IPS-20b (cell line): ENCODE measurements around the gene DUSP5.
A peak's percentile ranks its signal among the peaks of the same experiment; 100 is the strongest.

Experiments
- H3K27ac ChIP-seq: one replicate; pipeline ENCODE4 v1.5.1; 2013; ENCODE audit warnings: low read length
- H3K27me3 ChIP-seq: 2 replicates; pipeline ENCODE4 v1.6.1; 2013; ENCODE audit warnings: mild to moderate bottlenecking, low read length, inconsistent platforms; ENCODE audit not compliant: insufficient read depth
- H3K36me3 ChIP-seq: 2 replicates; pipeline ENCODE4 v1.6.1; 2013; ENCODE audit warnings: low read depth, mild to moderate bottlenecking, inconsistent platforms, low read length, moderate library complexity; ENCODE audit not compliant: insufficient read depth
- H3K4me1 ChIP-seq: 2 replicates; pipeline ENCODE4 v1.6.1; 2013; ENCODE audit warnings: mild to moderate bottlenecking, control low read depth, inconsistent platforms, low read length, moderate library complexity; ENCODE audit not compliant: insufficient read depth
- H3K4me3 ChIP-seq: 2 replicates; pipeline ENCODE4 v1.5.1; 2013; ENCODE audit warnings: mild to moderate bottlenecking, low read length, inconsistent platforms
- H3K9ac ChIP-seq: 2 replicates; pipeline ENCODE4 v1.6.1; 2013; ENCODE audit warnings: low read depth, mild to moderate bottlenecking, inconsistent platforms, low read length, moderate library complexity
- H3K9me3 ChIP-seq: 2 replicates; pipeline ENCODE4 v1.6.1; 2013; ENCODE audit warnings: mild to moderate bottlenecking, low read depth, low read length, inconsistent platforms; ENCODE audit not compliant: insufficient read depth

DUSP5 gene, protein sequence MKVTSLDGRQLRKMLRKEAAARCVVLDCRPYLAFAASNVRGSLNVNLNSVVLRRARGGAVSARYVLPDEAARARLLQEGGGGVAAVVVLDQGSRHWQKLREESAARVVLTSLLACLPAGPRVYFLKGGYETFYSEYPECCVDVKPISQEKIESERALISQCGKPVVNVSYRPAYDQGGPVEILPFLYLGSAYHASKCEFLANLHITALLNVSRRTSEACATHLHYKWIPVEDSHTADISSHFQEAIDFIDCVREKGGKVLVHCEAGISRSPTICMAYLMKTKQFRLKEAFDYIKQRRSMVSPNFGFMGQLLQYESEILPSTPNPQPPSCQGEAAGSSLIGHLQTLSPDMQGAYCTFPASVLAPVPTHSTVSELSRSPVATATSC

DNA sequence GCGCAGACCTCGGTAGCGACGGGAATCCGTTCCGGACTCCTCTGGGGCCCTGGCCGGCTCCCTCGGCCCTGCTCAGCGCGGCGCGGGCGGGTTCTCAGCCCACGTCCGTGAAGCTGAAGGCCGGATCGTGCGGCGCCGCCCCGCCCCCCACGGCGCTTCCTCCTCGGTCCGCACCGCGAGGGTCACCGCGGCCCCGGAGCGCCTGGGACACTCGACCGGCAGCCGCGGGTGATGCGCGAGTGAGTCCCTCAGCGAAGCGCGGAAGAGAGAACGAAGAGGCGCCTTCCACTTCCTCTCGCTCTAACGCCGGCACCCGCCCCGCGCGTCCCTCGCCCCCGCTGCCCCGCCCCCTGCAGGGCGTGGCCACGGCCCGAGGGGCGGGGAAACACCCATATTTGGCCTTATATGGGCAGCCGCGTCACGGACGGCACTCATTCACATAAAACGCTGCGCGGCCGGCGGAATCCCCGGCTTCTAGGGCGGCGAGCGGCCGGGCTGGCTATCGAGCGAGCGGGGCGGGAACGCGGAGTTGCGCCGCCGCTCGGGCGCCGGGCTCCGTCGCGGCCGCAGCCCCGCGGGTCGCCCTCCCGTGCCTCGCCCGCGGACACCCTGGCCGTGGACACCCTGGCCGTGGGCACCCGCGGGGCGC lies at the start of gene DUSP5:
TSS of gene DUSP5 (plus strand) at position 470 of the 649 bp plus-strand sequence. CDS start 215 bp downstream, outside the sequence.
- no peak within 1 kb of the TSS for H3K27ac ChIP-seq
- H3K9me3 ChIP-seq: no peaks in the 10 kb centered on the region
- peak within 1 kb of the TSS; percentile 76 for H3K4me3 ChIP-seq
- H3K9ac ChIP-seq: peak within 1 kb of the TSS; percentile 66; the same call in 1 of the 2 replicates
- peaks cover 34% of the 10 kb centered on the region for H3K4me1 ChIP-seq
- H3K36me3 ChIP-seq: peaks cover under 1% of the 10 kb centered on the region; the same call in 1 of the 2 replicates
- H3K27me3 ChIP-seq: peaks cover 50% of the 10 kb centered on the region

DNA sequence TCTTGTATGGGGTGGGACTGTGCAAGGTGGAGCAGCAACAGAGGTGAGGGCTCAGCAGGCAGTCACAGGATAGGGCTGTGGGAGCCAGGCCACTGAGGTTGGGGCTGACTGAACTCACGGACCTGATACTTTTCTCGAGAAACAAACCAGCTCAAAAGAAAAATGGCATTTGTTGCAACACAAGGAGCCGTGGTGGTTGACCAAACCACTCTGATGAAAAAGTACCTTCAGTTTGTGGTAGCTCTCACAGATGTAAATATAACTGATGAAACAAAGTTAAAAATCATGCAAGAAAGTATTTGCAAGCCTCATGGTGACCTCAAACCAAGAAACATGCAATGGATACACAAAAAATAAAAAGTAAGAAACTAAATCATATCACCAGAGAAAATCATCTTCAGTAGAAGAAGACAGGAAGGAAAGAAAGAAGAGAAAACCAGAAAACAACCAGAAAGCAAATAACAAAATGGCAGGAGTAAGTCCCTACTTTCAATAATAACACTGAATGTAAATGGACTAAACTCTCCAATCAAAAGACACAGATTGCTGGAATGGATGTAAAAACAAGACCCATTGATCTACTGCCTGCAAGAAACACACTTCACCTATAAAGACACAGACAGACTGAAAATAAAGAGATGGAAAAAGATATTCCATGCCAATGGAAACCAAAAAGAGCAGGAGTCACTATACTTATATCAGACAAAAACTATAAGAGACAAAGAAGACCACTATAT lies 48.9 kb upstream of the DUSP5 start:
- H3K9ac ChIP-seq: no peak overlapping the region
- H3K4me3 ChIP-seq: no peak overlapping the region
- H3K9me3 ChIP-seq: no peaks in the 10 kb centered on the region
- H3K27me3 ChIP-seq: no peaks in the 10 kb centered on the region
- H3K4me1 ChIP-seq: no peaks in the 10 kb centered on the region
- H3K27ac ChIP-seq: no peak overlapping the region
- H3K36me3 ChIP-seq: no peaks in the 10 kb centered on the region

DNA sequence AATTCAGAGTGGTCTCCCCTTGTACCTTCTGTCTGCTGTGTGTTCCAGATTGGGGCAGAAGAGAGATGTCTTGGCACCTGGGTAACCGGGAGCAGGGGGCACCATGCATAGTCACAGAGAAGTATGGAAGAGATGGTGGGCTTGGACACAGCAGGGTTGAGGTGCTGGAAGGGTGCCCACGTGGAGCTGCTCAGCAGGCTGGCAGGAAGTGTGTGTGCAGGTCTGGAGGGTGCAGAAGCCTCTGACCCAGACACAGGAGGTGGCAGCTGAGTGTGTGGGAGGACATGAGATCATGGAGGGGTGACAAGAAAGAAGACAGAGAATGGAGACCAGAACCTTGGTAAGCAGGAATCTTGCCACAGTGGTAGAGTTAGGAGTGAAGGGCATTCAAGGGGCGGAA lies 42.3 kb upstream of the DUSP5 start:
- Histone ChIP-seq H3K9me3 (no peaks in the 10 kb centered on the region), H3K4me1 (no peaks in the 10 kb centered on the region), H3K4me3 (no peak overlapping the region), H3K9ac (no peak overlapping the region), H3K27me3 (no peaks in the 10 kb centered on the region), H3K36me3 (no peaks in the 10 kb centered on the region), H3K27ac (no peak overlapping the region)

DNA sequence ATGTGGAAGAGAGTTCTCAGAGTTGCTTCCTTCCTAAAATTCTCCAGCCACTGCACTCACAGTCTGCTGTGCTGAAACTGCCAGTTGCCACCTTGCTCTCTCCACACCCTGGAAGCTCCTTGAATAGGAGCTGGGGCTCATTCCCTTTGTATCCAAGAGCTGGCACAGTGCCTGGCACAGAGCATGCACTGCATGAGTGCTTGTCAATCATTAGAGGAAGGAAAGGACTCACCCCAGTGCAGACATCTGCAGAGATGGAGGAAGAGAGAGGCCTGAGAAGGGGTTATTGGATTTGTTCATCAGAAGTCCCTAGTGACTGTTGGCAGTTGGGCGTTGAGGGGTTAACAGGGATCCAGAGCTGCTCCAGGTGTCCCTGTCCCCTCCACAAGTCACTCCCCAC lies 41.7 kb upstream of the DUSP5 start:
- no peaks in the 10 kb centered on the region for H3K4me1 ChIP-seq
- H3K9ac ChIP-seq: no peak overlapping the region

DNA sequence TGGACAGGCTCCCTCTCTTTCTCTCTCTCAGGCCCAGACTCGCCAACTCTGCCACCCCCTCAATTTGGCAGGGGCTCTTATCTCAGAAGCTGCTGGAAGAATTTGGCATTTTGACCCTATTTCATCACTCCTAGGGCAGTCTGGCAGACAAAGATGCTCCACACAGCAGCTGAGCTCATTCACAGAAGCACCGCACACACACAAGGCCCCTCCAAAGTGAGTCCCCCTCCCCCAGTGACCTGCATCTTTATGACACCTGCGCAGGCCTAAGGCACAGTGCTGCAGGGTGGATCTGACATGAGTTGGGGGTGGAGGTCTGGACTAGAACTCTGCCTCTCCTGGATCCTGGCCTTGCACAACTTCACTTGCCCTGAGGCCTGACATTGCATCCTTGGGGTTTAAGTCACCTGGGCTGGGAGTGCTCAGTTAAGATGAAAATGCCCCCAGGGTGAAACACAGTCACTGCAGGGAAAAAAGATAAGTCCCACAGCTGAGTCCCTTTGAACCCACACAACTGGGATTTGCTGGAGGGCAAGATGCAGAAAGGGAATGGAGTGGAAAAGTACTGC lies 41.1 kb upstream of the DUSP5 start:
- H3K9me3 ChIP-seq: no peaks in the 10 kb centered on the region
- H3K27me3 ChIP-seq: no peaks in the 10 kb centered on the region
- no peak overlapping the region for H3K4me3 ChIP-seq
- no peaks in the 10 kb centered on the region for H3K4me1 ChIP-seq
- H3K27ac ChIP-seq: no peak overlapping the region
- no peaks in the 10 kb centered on the region for H3K36me3 ChIP-seq
- H3K9ac ChIP-seq: no peak overlapping the region

More for the DNA sequence above, 41.7 kb upstream of the DUSP5 start:
- no peak overlapping the region for H3K27ac ChIP-seq
- no peaks in the 10 kb centered on the region for H3K9me3 ChIP-seq
- no peaks in the 10 kb centered on the region for H3K27me3 ChIP-seq
- no peaks in the 10 kb centered on the region for H3K36me3 ChIP-seq
- no peak overlapping the region for H3K4me3 ChIP-seq

DNA sequence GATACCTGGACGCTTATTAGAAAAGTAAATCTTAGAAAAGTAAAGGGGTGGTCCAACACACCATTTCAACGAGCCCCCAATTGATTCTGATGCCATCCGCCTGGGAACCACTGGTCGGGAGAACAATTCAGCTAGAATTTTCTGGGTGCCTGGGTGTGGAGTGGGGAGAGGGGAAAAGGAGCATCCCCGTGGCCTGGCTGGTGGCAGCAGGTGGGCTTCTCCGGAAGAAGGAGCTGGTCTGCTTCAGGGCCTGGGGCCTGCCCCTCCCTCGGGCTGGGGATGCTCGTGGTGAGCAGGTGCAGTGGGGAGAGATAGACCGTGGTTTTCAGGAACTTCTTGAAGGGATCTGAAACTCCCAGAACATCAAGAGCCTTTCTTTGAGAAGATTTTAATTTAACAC lies 39.9 kb upstream of the DUSP5 start:
- Histone ChIP-seq H3K27ac (no peak overlapping the region), H3K9ac (no peak overlapping the region), H3K9me3 (no peaks in the 10 kb centered on the region), H3K27me3 (no peaks in the 10 kb centered on the region), H3K4me3 (no peak overlapping the region), H3K4me1 (no peaks in the 10 kb centered on the region), H3K36me3 (no peaks in the 10 kb centered on the region)

DNA sequence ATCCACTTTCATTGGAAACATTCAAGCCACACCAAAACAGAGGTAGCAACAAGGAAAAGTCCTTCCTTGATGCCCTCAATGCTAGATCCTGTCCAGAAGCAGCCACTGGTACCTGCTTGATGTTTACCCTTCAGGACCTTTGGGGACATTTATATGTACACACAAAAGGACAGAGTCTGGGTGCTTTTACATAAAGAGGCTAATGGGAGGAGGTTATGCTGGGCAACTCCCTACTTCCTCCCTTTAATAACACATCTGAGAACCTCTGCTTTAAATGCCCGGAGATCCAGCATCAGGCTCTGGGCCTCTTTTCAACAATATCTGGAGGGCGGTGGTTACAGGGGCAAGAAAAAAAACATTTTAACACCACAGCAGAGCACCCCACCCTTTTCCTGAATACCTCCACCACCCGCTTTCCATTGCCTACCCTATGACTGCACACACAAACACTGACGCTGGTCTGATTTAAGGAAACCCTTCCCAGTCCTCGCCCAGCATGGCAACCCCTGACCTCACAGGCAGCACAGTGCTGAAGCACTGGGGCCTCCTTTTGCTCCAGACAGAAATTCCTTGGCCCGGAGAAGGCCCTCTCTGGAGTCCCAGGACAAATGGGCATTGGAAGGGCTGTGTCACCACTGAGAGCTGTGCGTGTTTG lies 39.3 kb upstream of the DUSP5 start:
- Histone ChIP-seq H3K4me1 (no peaks in the 10 kb centered on the region), H3K27ac (no peak overlapping the region), H3K36me3 (no peaks in the 10 kb centered on the region), H3K9me3 (no peaks in the 10 kb centered on the region), H3K4me3 (no peak overlapping the region), H3K9ac (no peak overlapping the region), H3K27me3 (no peaks in the 10 kb centered on the region)

DNA sequence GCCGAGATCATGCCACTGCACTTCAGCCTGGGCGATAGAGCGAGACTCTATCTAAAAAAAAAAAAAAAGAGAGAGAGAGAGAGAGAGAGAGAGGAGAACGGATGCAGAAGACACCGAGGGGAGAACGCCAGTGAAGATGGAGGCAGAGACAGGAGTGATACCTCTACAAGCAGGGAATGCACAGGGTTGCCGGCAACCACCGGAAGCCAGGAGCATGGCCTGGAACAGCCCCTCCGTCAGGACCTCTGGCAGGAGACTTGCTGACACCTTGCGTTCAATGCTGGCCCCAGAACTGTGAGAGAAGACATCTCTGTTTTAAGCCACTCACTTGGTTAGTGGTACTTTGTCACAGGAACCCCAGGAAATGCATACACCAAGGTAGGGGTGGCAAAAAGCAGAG lies 38.1 kb upstream of the DUSP5 start:
- no peaks in the 10 kb centered on the region for H3K27me3 ChIP-seq
- no peak overlapping the region for H3K9ac ChIP-seq
- H3K36me3 ChIP-seq: no peaks in the 10 kb centered on the region
- H3K27ac ChIP-seq: no peak overlapping the region
- no peaks in the 10 kb centered on the region for H3K4me1 ChIP-seq
- no peaks in the 10 kb centered on the region for H3K9me3 ChIP-seq
- no peak overlapping the region for H3K4me3 ChIP-seq

DNA sequence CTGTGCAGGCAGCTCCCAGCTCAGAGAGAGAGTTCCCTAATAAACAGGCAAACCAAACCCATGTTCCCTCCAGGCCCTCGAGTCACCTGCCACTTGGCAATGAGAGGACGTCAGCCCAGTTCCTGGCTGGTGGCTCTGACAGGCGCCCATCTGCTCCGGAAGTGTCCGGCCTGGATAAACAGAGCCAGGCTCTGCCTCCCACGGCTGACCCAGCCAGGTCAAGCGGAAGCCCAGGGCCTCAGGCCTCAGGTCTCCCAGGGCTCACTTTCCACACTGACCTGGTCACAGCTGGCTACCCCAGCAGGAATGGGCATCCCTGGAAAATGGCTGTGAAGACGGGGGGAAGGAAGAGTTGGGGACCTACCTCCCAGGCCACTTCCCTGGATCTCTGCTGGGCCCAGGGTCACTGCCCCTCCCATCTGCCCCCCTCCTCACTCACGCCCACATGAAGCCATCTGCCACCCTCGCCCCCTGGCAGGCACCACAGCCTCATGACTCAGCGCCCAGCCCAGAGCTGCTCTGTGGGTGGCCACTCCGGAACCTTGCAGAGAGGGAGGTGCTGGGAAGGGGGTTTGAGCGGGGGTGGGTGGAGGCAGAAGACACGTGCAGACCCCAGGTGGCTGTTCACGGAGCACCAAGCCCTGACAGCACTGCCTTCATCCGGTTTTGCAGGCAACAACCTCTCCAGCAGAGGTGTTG lies 37.4 kb upstream of the DUSP5 start:
- H3K4me1 ChIP-seq: no peaks in the 10 kb centered on the region
- no peak overlapping the region for H3K27ac ChIP-seq
- H3K4me3 ChIP-seq: no peak overlapping the region
- no peaks in the 10 kb centered on the region for H3K9me3 ChIP-seq
- no peak overlapping the region for H3K9ac ChIP-seq
- no peaks in the 10 kb centered on the region for H3K27me3 ChIP-seq
- no peaks in the 10 kb centered on the region for H3K36me3 ChIP-seq

DNA sequence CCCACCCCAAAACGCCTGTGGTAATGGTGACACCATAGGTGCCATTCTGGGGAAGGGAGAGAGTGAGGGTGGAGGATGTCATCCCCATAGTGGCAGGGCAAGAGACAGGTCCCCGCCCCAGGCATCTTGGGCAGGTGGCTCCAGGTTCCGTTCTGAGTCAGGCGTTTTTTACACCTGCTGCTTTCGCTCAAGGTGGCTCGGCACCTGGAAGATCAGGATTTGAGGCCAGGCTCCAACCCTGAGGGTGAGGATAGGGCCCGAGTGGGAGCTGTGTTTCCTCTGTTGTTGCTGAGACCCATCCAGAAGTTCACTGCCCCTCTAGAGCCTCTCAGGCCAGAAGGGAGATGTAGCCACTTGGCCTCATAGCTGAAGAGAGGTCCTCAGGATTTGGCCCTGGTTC lies 36.6 kb upstream of the DUSP5 start:
- no peaks in the 10 kb centered on the region for H3K36me3 ChIP-seq
- H3K4me3 ChIP-seq: no peak overlapping the region
- H3K27me3 ChIP-seq: no peaks in the 10 kb centered on the region
- no peak overlapping the region for H3K27ac ChIP-seq
- H3K4me1 ChIP-seq: no peaks in the 10 kb centered on the region
- no peaks in the 10 kb centered on the region for H3K9me3 ChIP-seq
- no peak overlapping the region for H3K9ac ChIP-seq

DNA sequence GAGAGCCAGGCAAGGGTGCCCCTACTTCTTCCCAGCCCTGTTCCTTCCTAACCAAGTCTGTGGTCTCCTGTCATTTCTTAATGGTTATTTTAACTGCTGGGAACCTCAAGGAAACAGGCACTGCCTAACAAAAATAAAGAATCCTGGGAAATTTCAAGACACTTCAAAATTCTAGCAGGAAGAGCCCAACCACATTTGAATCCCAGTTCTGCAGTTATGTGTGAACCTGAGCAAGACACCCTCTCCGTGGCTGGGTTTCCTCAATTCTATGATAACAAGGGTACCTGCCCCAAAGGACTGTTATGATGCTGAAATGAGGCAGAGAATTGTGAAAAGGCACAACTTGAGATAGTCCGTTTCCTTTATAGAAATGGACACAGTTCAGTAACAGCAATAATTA lies 36.2 kb upstream of the DUSP5 start:
- H3K27ac ChIP-seq: no peak overlapping the region
- H3K27me3 ChIP-seq: no peaks in the 10 kb centered on the region
- no peaks in the 10 kb centered on the region for H3K36me3 ChIP-seq
- no peaks in the 10 kb centered on the region for H3K4me1 ChIP-seq
- H3K4me3 ChIP-seq: no peak overlapping the region
- H3K9ac ChIP-seq: no peak overlapping the region
- no peaks in the 10 kb centered on the region for H3K9me3 ChIP-seq
